Adipocyte (in vitro differentiated cells): Measurements from ENCODE around the gene NIF3L1.
A peak's percentile ranks its signal among the peaks of the same experiment; 100 is the strongest.

Experiments
- DNase-seq: peaks from one replicate; pipeline ENCODE4 v3.0.0-alpha.2; 2015; ENCODE audit warnings: low read depth
- H3K27me3 ChIP-seq: replicated peaks from 2 replicates; pipeline ENCODE4 v1.7.0; 2013; ENCODE audit warnings: mild to moderate bottlenecking, low read length, moderate library complexity; ENCODE audit not compliant: control insufficient read depth, insufficient read depth
- H3K36me3 ChIP-seq: 2 replicates; pipeline ENCODE4 v1.7.0; 2013; ENCODE audit warnings: low read length, mild to moderate bottlenecking, moderate library complexity; ENCODE audit not compliant: control insufficient read depth, insufficient read depth, severe bottlenecking
- H3K4me1 ChIP-seq: 2 replicates; pipeline ENCODE4 v1.7.0; 2013; ENCODE audit warnings: mild to moderate bottlenecking, low read length, moderate library complexity; ENCODE audit not compliant: control insufficient read depth, insufficient read depth
- H3K4me3 ChIP-seq: 2 replicates; pipeline ENCODE4 v1.7.0; 2013; ENCODE audit warnings: mild to moderate bottlenecking, low read length, moderate library complexity
- H3K9ac ChIP-seq: 2 replicates; pipeline ENCODE4 v1.7.0; 2013; ENCODE audit warnings: mild to moderate bottlenecking, low read length, moderate library complexity
- H3K9me3 ChIP-seq: 2 replicates; pipeline ENCODE4 v1.7.0; 2013; ENCODE audit warnings: mild to moderate bottlenecking, low read length, moderate library complexity; ENCODE audit not compliant: control insufficient read depth

Gene NIF3L1

DNA sequence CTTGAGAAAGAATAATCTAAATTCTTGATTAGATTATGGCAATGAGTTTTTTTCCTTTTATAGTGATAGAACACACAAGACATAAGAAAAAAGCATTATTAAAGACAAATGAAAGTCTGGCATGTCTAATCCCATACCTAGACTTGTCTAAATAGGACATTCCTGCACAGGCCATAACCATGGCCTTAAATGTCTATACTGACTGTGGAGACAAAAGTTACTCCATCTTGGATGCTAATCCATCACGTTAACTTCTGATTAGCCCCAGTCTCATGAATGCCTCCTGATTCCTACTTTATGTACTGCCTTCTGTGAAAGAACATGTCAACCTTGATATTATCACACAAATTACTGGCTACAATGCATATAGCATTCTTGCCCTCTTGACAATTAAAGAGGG lies 50.7 kb downstream of the NIF3L1 start:
- H3K36me3 ChIP-seq: peaks cover 61% of the 10 kb centered on the region
- H3K27me3 ChIP-seq: no peaks in the 10 kb centered on the region
- H3K4me3 ChIP-seq: no peak overlapping the region
- no peaks in the 10 kb centered on the region for H3K9me3 ChIP-seq
- DNase-seq: no peak
- no peak overlapping the region for H3K9ac ChIP-seq
- peaks cover 8% of the 10 kb centered on the region for H3K4me1 ChIP-seq

DNA sequence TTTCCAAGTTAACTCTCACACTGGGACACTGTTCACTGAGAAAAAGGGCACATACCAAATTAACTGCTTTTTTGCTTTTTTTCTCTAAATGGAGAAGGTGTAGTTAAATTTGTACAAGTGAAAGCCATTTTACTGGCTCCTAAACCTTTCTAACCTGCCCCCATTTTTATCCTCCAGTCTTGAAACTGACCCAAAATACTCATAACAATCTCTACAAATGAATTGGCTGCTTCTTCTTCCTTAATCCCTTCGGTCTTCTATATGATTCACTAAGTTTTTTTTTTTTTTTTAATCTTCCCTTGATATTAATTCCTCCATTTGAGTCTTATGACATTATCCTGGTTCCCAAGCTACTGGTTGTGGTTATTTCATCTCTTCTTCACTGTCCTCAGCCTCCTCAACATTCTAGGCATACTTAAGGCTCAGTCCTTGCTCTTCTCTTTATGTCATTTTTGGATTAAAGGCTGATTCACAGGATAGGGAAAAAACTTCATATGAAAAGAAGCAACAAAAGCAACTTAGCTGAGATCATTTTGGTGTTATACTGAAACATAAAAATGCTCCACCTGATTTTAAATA lies 54.4 kb downstream of the NIF3L1 start:
- peaks cover 15% of the 10 kb centered on the region for H3K4me1 ChIP-seq
- no peaks in the 10 kb centered on the region for H3K27me3 ChIP-seq
- no peak overlapping the region for H3K4me3 ChIP-seq
- peaks cover 45% of the 10 kb centered on the region for H3K36me3 ChIP-seq
- H3K9ac ChIP-seq: no peak overlapping the region
- no peaks in the 10 kb centered on the region for H3K9me3 ChIP-seq
- DNase-seq: no peak

DNA sequence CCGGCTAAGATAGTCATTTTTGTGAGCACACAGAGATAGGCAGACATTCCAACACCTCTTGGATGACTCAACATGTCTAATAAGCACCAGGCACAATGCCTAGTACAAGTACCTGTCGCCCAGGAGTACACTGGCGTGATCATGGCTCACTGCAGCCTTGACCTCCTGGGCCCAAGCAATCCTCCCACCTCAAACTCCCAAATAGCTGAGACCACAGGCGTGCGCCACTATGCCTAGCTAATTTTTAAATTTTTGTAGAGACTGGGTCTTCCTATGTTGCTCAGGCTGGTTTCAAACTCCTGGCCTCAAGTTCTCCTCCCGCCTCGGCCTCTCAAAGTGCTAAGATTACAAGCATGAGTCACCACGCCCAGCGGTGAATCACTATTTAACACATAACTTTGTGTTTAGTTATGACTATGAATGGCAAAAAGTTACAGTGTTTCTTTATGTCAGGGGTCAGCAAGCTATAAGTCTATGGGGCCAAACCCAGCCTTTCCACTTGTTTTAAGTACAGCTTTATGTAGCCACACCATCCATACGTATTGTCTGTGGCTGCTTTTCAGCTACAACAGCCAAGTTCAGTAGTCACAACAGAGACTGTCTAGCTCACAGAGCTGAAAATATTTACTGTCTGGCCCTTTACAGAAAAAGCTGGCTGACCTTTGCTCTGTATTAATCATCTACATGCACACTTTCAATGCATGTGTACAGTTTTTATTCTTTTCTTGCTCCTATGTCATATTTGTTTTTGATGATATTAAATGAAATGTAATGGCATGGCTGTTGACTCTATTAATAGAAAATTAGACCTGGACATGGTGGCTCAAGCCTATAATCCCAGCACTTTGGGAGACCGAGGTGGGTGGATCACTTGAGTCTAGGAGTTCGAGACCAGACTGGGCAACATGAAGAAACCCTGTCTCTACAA lies 55.6 kb downstream of the NIF3L1 start:
- Histone ChIP-seq H3K9ac (no peak overlapping the region), H3K4me1 (peaks cover 15% of the 10 kb centered on the region), H3K4me3 (no peak overlapping the region), H3K36me3 (peaks cover 39% of the 10 kb centered on the region), H3K9me3 (no peaks in the 10 kb centered on the region), H3K27me3 (no peaks in the 10 kb centered on the region)
- DNase-seq: peak; percentile 79

DNA sequence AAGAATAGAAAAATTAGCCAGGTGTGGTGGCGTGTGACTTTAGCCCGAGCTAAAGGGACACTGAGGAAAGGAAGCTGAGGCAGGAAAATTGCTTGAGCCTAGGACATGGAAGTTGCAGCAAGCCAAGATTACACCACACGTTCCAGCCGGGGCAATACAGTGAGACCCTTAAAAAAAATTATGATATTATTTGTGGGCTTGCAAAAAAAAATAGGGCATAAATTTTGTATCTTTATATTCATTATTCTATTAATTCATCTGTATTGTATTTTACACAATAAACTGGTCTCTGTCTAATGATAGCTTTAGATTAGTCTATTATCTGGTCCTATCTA lies 56.2 kb downstream of the NIF3L1 start:
- peaks cover 33% of the 10 kb centered on the region for H3K36me3 ChIP-seq
- DNase-seq: no peak

DNA sequence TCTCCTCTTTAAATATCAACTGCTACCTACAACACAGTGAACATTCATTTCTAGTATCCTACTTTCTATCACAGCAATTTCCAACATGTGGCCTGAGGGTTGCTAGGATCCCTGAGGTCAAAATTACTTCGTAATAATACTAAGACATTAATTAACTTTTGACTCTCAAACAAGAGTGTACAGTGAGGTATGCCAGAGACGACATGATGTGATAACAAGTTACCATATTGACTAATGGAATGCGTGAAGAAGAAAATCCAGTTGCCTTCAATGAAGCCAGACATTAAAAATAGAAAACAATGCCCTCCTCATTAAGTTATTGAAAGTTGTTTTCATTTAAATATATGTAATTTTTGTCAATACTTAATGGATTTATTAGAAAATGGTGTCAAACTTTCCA lies 61.2 kb downstream of the NIF3L1 start:
- Histone ChIP-seq H3K9ac (no peak overlapping the region), H3K27me3 (no peaks in the 10 kb centered on the region), H3K4me1 (peaks cover 2% of the 10 kb centered on the region), H3K36me3 (peaks cover 49% of the 10 kb centered on the region), H3K9me3 (no peaks in the 10 kb centered on the region), H3K4me3 (no peak overlapping the region)
- DNase-seq: no peak

More for the DNA sequence above, 56.2 kb downstream of the NIF3L1 start:
- H3K4me3 ChIP-seq: no peak overlapping the region
- no peak overlapping the region for H3K9ac ChIP-seq
- H3K9me3 ChIP-seq: no peaks in the 10 kb centered on the region
- H3K4me1 ChIP-seq: peaks cover 15% of the 10 kb centered on the region
- H3K27me3 ChIP-seq: no peaks in the 10 kb centered on the region
